CD14-positive monocyte (primary cell): ENCODE measurements around the gene SLC25A39. TPM values are rescaled to one million over a fixed set of nuclear protein-coding genes. Genes with fewer than 3 reads are reported as not detected.

Experiments used
- DNase-seq, 3 donors: peaks; one replicate each; pipeline ENCODE4 v3.0.0-alpha.2; 2011 to 2022
- H2AFZ ChIP-seq: 2 replicates; pipeline ENCODE4 v1.6.0; 2012; ENCODE audit warnings: mild to moderate bottlenecking, low read depth, low read length, inconsistent platforms; ENCODE audit not compliant: insufficient read depth, poor library complexity, severe bottlenecking
- H3K27ac ChIP-seq, 2 donors: 1 replicate in 1 of 2; 2 replicates in 1 of 2; pipeline ENCODE4 v1.5.1; 2012 to 2013; ENCODE audit warnings: low read length in 2 of 2, control low read depth in 1 of 2, inconsistent platforms in 1 of 2, low read depth in 1 of 2, mild to moderate bottlenecking in 1 of 2
- H3K27me3 ChIP-seq, 2 donors: one replicate each; pipeline versions ENCODE4 v1.6.0 to v1.6.1; 2011 to 2013; ENCODE audit warnings: low read length in 2 of 2; ENCODE audit not compliant: control insufficient read depth in 2 of 2, insufficient read depth in 2 of 2
- H3K36me3 ChIP-seq, 2 donors: replicated peaks in 1 of 2; 1 replicate in 1 of 2; 2 replicates in 1 of 2; pipeline versions ENCODE4 v1.5.1 to v1.6.1; 2012 to 2013; ENCODE audit warnings: low read length in 2 of 2, control low read depth in 1 of 2, inconsistent platforms in 1 of 2, mild to moderate bottlenecking in 1 of 2; ENCODE audit not compliant: insufficient read depth in 2 of 2, control insufficient read depth in 1 of 2
- H3K4me1 ChIP-seq, 2 donors: 1 replicate in 1 of 2; 2 replicates in 1 of 2; pipeline versions ENCODE4 v1.5.1 to v1.6.1; 2012 to 2013; ENCODE audit warnings: low read length in 2 of 2, control low read depth in 1 of 2, inconsistent platforms in 1 of 2, mild to moderate bottlenecking in 1 of 2, moderate library complexity in 1 of 2; ENCODE audit not compliant: insufficient read depth in 2 of 2, control insufficient read depth in 1 of 2
- H3K4me2 ChIP-seq: replicated peaks from 2 replicates; pipeline ENCODE3; 2012; ENCODE audit warnings: low read length, moderate library complexity, mild to moderate bottlenecking; ENCODE audit not compliant: poor library complexity, severe bottlenecking; ENCODE audit errors: extremely low read depth
- H3K4me3 ChIP-seq, 3 experiments: fragments of 200-600 bp in 1 of 3; sonication (generic) in 1 of 3; replicated peaks in 1 of 3; 1 replicate in 2 of 3; 2 replicates in 1 of 3; pipeline ENCODE4 v1.5.1; 2011 to 2013; ENCODE audit warnings: low read length in 3 of 3, mild to moderate bottlenecking in 3 of 3, control low read depth in 2 of 3, low read depth in 2 of 3, inconsistent platforms in 1 of 3, moderate library complexity in 1 of 3
- H3K79me2 ChIP-seq: 2 replicates; pipeline ENCODE4 v1.6.0; 2012; ENCODE audit warnings: mild to moderate bottlenecking, control low read depth, inconsistent platforms, low read length, moderate library complexity; ENCODE audit not compliant: insufficient read depth
- H3K9ac ChIP-seq: 2 replicates; pipeline ENCODE4 v1.6.0; 2017; ENCODE audit warnings: low read length, mild to moderate bottlenecking; ENCODE audit not compliant: insufficient read depth, poor library complexity, severe bottlenecking
- H3K9me3 ChIP-seq, 2 donors: replicated peaks in 1 of 2; 1 replicate in 1 of 2; 2 replicates in 1 of 2; pipeline versions ENCODE4 v1.5.1 to v1.6.1; 2012 to 2013; ENCODE audit warnings: low read length in 2 of 2, control low read depth in 1 of 2; ENCODE audit not compliant: control insufficient read depth in 1 of 2, insufficient read depth in 1 of 2
- H4K20me1 ChIP-seq: 2 replicates; pipeline ENCODE4 v1.6.0; 2012; ENCODE audit warnings: mild to moderate bottlenecking, low read length, control low read depth, moderate library complexity; ENCODE audit not compliant: insufficient read depth
- H3K27ac Mint-ChIP-seq, 7 donors: one replicate each; pipeline ENCODE4 v1.8.0; 2020; ENCODE audit warnings: mild to moderate bottlenecking in 7 of 7, mixed read lengths in 7 of 7, moderate library complexity in 6 of 7, inconsistent platforms in 2 of 7
- H3K27me3 Mint-ChIP-seq, 3 donors: one replicate each; pipeline ENCODE4 v1.8.0; 2021 to 2022; ENCODE audit warnings: low read depth in 3 of 3, mild to moderate bottlenecking in 3 of 3, mixed read lengths in 3 of 3, moderate library complexity in 3 of 3, inconsistent platforms in 1 of 3
- H3K36me3 Mint-ChIP-seq, 2 donors: one replicate each; pipeline ENCODE4 v1.8.0; 2020; ENCODE audit warnings: mixed read lengths in 2 of 2, inconsistent platforms in 1 of 2, mild to moderate bottlenecking in 1 of 2
- H3K4me1 Mint-ChIP-seq: one replicate; pipeline ENCODE4 v1.8.0; 2020; ENCODE audit warnings: mild to moderate bottlenecking, mixed read lengths
- H3K4me3 Mint-ChIP-seq, 2 donors: one replicate each; pipeline ENCODE4 v1.8.0; 2020; ENCODE audit warnings: mild to moderate bottlenecking in 2 of 2, mixed read lengths in 2 of 2, moderate library complexity in 1 of 2
- H3K9me3 Mint-ChIP-seq, 7 donors: one replicate each; pipeline ENCODE4 v1.8.0; 2020 to 2022; ENCODE audit warnings: mixed read lengths in 7 of 7, mild to moderate bottlenecking in 6 of 7, moderate library complexity in 6 of 7, inconsistent platforms in 2 of 7
- WGBS: methylation state at CpG from one replicate; pipeline ENCODE4 v1.1.5; 2013; ENCODE audit warnings: missing lambda C conversion rate; ENCODE audit not compliant: insufficient coverage; 5-methylcytosine and 5-hydroxymethylcytosine counted together
- intact Hi-C, 2 donors: fragments of 100-400 bp; cut with micrococcal nuclease; formaldehyde crosslinking; loops; one replicate each; pipeline versions ENCODE4 v1.15.0 to v1.15.1; 2023
- polyA plus RNA-seq, 3 donors: library from polyadenylated mRNA; depleted of rRNA in 1 of 3; unstranded in 2 of 3; stranded (reverse) in 1 of 3; fragments of 300-500 nt in 2 of 3; fragments of >200 nt in 1 of 3; fragmentation: Illumina TruSeq in 2 of 3; gene quantifications; 1 replicate in 2 of 3; 2 replicates in 1 of 3; pipeline ENCODE4 v1.2.3, GENCODE V29; 2012 to 2021
- TF ChIP-seq, protein P1 (sequence below): fragments of 200-600 bp; IDR thresholded peaks from one replicate; pipeline ENCODE4 v1.8.0; 2022; ENCODE audit warnings: antibody characterized with exemption, mild to moderate bottlenecking

The SLC25A39 gene
- polyA plus RNA-seq, 3 donors = 64.0 to 74.8 (median 64.5) TPM

DNA sequence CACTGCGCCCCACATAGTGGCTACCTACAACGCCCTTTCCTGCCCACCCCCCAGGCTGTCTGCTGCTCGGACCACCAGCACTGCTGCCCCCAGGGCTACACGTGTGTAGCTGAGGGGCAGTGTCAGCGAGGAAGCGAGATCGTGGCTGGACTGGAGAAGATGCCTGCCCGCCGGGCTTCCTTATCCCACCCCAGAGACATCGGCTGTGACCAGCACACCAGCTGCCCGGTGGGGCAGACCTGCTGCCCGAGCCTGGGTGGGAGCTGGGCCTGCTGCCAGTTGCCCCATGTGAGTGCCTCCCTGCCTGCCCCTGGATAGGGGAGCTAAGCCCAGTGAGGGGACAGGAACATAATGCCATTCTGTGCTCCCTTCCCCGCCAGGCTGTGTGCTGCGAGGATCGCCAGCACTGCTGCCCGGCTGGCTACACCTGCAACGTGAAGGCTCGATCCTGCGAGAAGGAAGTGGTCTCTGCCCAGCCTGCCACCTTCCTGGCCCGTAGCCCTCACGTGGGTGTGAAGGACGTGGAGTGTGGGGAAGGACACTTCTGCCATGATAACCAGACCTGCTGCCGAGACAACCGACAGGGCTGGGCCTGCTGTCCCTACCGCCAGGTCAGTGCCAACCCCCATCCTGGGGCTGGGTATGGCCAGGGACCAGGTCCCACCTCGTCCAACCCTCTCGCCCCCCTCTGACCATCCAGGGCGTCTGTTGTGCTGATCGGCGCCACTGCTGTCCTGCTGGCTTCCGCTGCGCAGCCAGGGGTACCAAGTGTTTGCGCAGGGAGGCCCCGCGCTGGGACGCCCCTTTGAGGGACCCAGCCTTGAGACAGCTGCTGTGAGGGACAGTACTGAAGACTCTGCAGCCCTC lies 27.6 kb upstream of the SLC25A39 start:
- Mint-ChIP-seq H3K4me1 (peaks cover 40% of the 10 kb centered on the region), H3K36me3 (peaks cover 44 to 51% of the 10 kb centered on the region in 2 donors), H3K9me3 (peaks cover 0 to 4% (median 0%) of the 10 kb centered on the region in 7 donors), H3K4me3 (no peak overlapping the region), H3K27ac (no peak overlapping the region), H3K27me3 (peaks cover 8 to 23% (median 8%) of the 10 kb centered on the region in 3 donors)
- peaks cover 45 to 48% of the 10 kb centered on the region in 2 donors for H3K36me3 ChIP-seq
- H3K79me2 ChIP-seq = peaks cover 30% of the 10 kb centered on the region
- peaks cover 34 to 62% of the 10 kb centered on the region in 2 donors for H3K4me1 ChIP-seq
- no peak overlapping the region for H3K4me2 ChIP-seq
- WGBS = 93% methylated on average over 29 of the region's 36 CpGs
- H2AFZ ChIP-seq = no peak overlapping the region
- TF ChIP-seq, protein P1, sequence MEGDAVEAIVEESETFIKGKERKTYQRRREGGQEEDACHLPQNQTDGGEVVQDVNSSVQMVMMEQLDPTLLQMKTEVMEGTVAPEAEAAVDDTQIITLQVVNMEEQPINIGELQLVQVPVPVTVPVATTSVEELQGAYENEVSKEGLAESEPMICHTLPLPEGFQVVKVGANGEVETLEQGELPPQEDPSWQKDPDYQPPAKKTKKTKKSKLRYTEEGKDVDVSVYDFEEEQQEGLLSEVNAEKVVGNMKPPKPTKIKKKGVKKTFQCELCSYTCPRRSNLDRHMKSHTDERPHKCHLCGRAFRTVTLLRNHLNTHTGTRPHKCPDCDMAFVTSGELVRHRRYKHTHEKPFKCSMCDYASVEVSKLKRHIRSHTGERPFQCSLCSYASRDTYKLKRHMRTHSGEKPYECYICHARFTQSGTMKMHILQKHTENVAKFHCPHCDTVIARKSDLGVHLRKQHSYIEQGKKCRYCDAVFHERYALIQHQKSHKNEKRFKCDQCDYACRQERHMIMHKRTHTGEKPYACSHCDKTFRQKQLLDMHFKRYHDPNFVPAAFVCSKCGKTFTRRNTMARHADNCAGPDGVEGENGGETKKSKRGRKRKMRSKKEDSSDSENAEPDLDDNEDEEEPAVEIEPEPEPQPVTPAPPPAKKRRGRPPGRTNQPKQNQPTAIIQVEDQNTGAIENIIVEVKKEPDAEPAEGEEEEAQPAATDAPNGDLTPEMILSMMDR = no peak
- no peak for DNase-seq
- H3K9ac ChIP-seq = no peak overlapping the region
- H4K20me1 ChIP-seq = peaks cover 65% of the 10 kb centered on the region
- no peaks in the 10 kb centered on the region for H3K9me3 ChIP-seq
- no peak overlapping the region for H3K27ac ChIP-seq
- peaks cover 0 to 5% of the 10 kb centered on the region in 2 donors for H3K27me3 ChIP-seq
- H3K4me3 ChIP-seq = no peak overlapping the region
- intact Hi-C loops = loop anchor here in 1 of 2 donors (2.0 to 5.0 kb wide), 2 partner anchors 35 to 141 kb away; no protein-coding TSS in a partner anchor

DNA sequence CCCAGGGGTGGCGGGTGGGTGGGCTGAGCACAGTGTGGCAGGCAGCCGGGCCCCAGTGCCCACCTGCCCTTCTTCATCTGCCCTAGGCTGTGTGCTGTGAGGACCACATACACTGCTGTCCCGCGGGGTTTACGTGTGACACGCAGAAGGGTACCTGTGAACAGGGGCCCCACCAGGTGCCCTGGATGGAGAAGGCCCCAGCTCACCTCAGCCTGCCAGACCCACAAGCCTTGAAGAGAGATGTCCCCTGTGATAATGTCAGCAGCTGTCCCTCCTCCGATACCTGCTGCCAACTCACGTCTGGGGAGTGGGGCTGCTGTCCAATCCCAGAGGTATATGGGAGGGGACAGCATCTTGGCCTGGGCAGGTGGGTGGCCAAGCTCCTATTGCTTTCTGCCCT lies 26.8 kb upstream of the SLC25A39 start:
- peaks cover 41 to 70% of the 10 kb centered on the region in 2 donors for H3K4me1 ChIP-seq
- H3K27ac Mint-ChIP-seq = no peak overlapping the region

More for the DNA sequence above, 26.8 kb upstream of the SLC25A39 start:
- Histone ChIP-seq H3K36me3 (peaks cover 45 to 48% of the 10 kb centered on the region in 2 donors), H4K20me1 (peaks cover 72% of the 10 kb centered on the region), H3K4me2 (no peak overlapping the region), H3K4me3 (no peak overlapping the region), H3K9me3 (no peaks in the 10 kb centered on the region), H3K27ac (no peak overlapping the region), H3K9ac (no peak overlapping the region), H3K79me2 (peaks cover 38% of the 10 kb centered on the region), H3K27me3 (peaks cover 0 to 5% of the 10 kb centered on the region in 2 donors), H2AFZ (no peak overlapping the region)
- WGBS = 94% methylated on average over 8 of the region's 8 CpGs
- TF ChIP-seq, protein P1 = no peak
- no peak for DNase-seq
- intact Hi-C loops = loop anchor here in 1 of 2 donors (2.0 to 5.0 kb wide), 2 partner anchors 34 to 141 kb away; no protein-coding TSS in a partner anchor
- Mint-ChIP-seq H3K36me3 (peaks cover 44 to 51% of the 10 kb centered on the region in 2 donors), H3K9me3 (peaks cover 0 to 4% (median 0%) of the 10 kb centered on the region in 7 donors), H3K4me1 (peaks cover 47% of the 10 kb centered on the region), H3K4me3 (no peak overlapping the region), H3K27me3 (peaks cover 5 to 23% (median 5%) of the 10 kb centered on the region in 3 donors)
